ENCODE measurements around the gene IFI27L1. TPM values are rescaled to one million over a fixed set of nuclear protein-coding genes. Genes with fewer than 3 reads are reported as not detected.
A peak's percentile ranks its signal among the peaks of the same experiment; 100 is the strongest.

IFI27L1 gene
- total RNA-seq, 1 donor from 2014 or later = 24.7 TPM

DNA sequence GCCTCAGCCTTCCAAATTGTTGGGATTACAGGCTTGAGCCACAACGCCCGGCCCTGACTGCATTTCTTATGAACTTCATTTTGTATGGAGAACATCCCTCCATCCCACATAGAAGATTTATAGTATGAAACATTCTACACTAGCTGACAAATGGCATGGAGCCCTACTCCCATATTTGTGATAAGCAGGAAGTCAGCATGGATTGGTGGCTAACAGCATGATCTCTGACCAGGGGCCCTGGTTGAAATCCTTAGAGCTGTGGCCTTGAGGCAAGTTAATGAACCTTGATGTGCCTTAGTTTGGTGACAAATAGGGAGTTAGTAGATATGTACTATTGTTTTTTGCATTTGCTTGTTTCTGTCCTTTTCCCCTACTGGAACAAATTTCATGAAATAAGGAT is 12.3 kb downstream of the IFI27L1 start:
- Histone ChIP-seq H3K4me3 (ENCODE audit: low read depth, low read length) (no peak overlapping the region), H3K27me3 (ENCODE audit: control insufficient read depth, insufficient read depth, low read length) (no peaks in the 10 kb centered on the region), H3K36me3 (ENCODE audit: control insufficient read depth, insufficient read depth, low read length) (no peaks in the 10 kb centered on the region)
- no peak for DNase-seq (ENCODE audit: low read depth)
- no peak for TF ChIP-seq CTCF (IDR thresholded peaks at IDR 0.05; ENCODE audit: insufficient read depth, low read length, poor library complexity, severe bottlenecking)

- Histone ChIP-seq H3K36me3 (ENCODE audit: control insufficient read depth, insufficient read depth, low read length) (no peaks in the 10 kb centered on the region), H3K27me3 (ENCODE audit: control insufficient read depth, insufficient read depth, low read length) (no peaks in the 10 kb centered on the region), H3K4me3 (ENCODE audit: low read depth, low read length) (no peak overlapping the region)
- no peak for DNase-seq (ENCODE audit: low read depth)
- no peak for TF ChIP-seq CTCF (IDR thresholded peaks at IDR 0.05; ENCODE audit: insufficient read depth, low read length, poor library complexity, severe bottlenecking)
Observed at GRCh38 chr14:94097091-94097490, 16.0 kb downstream of the IFI27L1 start.

- no peak overlapping the region for H3K4me3 ChIP-seq (ENCODE audit: low read depth, low read length)
- no peak for TF ChIP-seq CTCF (IDR thresholded peaks at IDR 0.05; ENCODE audit: insufficient read depth, low read length, poor library complexity, severe bottlenecking)
- no peaks in the 10 kb centered on the region for H3K36me3 ChIP-seq (ENCODE audit: control insufficient read depth, insufficient read depth, low read length)
- DNase-seq (ENCODE audit: low read depth) = no peak
- H3K27me3 ChIP-seq (ENCODE audit: control insufficient read depth, insufficient read depth, low read length) = no peaks in the 10 kb centered on the region
Observed at GRCh38 chr14:94098326-94098992, 17.3 kb downstream of the IFI27L1 start.

GRCh38 chr14:94099006-94099405 is 17.9 kb downstream of the IFI27L1 start:
- Histone ChIP-seq H3K27me3 (ENCODE audit: control insufficient read depth, insufficient read depth, low read length) (no peaks in the 10 kb centered on the region), H3K36me3 (ENCODE audit: control insufficient read depth, insufficient read depth, low read length) (no peaks in the 10 kb centered on the region), H3K4me3 (ENCODE audit: low read depth, low read length) (no peak overlapping the region)
- no peak for TF ChIP-seq CTCF (IDR thresholded peaks at IDR 0.05; ENCODE audit: insufficient read depth, low read length, poor library complexity, severe bottlenecking)
- no peak for DNase-seq (ENCODE audit: low read depth)

GRCh38 chr14:94100847-94101246 is 19.7 kb downstream of the IFI27L1 start:
- peak; percentile 57 for DNase-seq (ENCODE audit: low read depth)
- no peak for TF ChIP-seq CTCF (IDR thresholded peaks at IDR 0.05; ENCODE audit: insufficient read depth, low read length, poor library complexity, severe bottlenecking)
- H3K36me3 ChIP-seq (ENCODE audit: control insufficient read depth, insufficient read depth, low read length) = no peaks in the 10 kb centered on the region
- no peak overlapping the region for H3K4me3 ChIP-seq (ENCODE audit: low read depth, low read length)
- no peaks in the 10 kb centered on the region for H3K27me3 ChIP-seq (ENCODE audit: control insufficient read depth, insufficient read depth, low read length)

DNA sequence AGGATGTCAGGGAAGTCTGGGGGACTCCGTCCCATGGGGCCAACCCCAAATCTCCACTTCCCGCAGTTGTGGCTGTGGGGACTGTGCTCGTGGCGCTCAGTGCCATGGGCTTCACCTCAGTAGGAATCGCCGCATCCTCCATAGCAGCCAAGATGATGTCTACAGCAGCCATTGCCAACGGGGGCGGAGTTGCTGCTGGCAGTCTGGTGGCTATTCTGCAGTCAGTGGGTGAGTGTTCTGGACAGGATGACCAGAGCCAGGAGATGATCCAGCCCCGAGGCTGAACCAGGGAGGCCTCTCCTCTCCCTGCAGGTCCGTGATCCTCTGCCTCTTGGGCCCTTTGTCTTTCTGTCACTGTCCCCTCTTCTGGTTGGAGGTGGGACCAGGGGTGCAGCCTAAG is 20.6 kb downstream of the IFI27L1 start:
- Histone ChIP-seq H3K36me3 (ENCODE audit: control insufficient read depth, insufficient read depth, low read length) (no peaks in the 10 kb centered on the region), H3K4me3 (ENCODE audit: low read depth, low read length) (no peak overlapping the region), H3K27me3 (ENCODE audit: control insufficient read depth, insufficient read depth, low read length) (no peaks in the 10 kb centered on the region)
- no peak for TF ChIP-seq CTCF (IDR thresholded peaks at IDR 0.05; ENCODE audit: insufficient read depth, low read length, poor library complexity, severe bottlenecking)
- DNase-seq (ENCODE audit: low read depth) = no peak
